NB4 (cell line): ENCODE results near the gene LRFN2.

Source experiments
- CTCF ChIP-seq: IDR thresholded peaks from one replicate; pipeline ENCODE4 v1.5.1; 2012; ENCODE audit warnings: low read depth, low read length
- MAX ChIP-seq: IDR thresholded peaks from 2 replicates; pipeline ENCODE4 v1.6.1; 2011; ENCODE audit warnings: low read depth, low read length
- POLR2A ChIP-seq: IDR thresholded peaks from 2 replicates; pipeline ENCODE4 v1.6.1; 2011; ENCODE audit warnings: mild to moderate bottlenecking; ENCODE audit not compliant: insufficient read length; ENCODE audit errors: extremely low read depth

- TF ChIP-seq CTCF (no peak), POLR2A (no peak), MAX (no peak)
Observed at GRCh38 chr6:40520084-40520483, 67.1 kb downstream of the LRFN2 start.
